Ovary (tissue), 3 donors: ENCODE data around the gene KRTAP5-11.
"Not testable (repeated sequence)": the region's sequence is repeated elsewhere in the genome, so short reads cannot be mapped to it uniquely, and the experiment has no call there.

Experiments
- CTCF ChIP-seq, 3 donors: fragments of 450-650 bp in 2 of 3; fragments of 200-600 bp in 1 of 3; IDR thresholded peaks; one replicate each; pipeline versions ENCODE4 v1.5.1 to v1.8.0; 2016 to 2022; ENCODE audit warnings: antibody characterized with exemption in 3 of 3, mild to moderate bottlenecking in 1 of 3
- EP300 ChIP-seq: sonication (generic); formaldehyde crosslinking; IDR thresholded peaks from one replicate; pipeline ENCODE4 v1.6.1; 2017; ENCODE audit warnings: antibody characterized with exemption
- POLR2A ChIP-seq: fragments of 450-650 bp; IDR thresholded peaks from one replicate; pipeline ENCODE4 v1.6.1; 2017; ENCODE audit warnings: antibody characterized with exemption, mild to moderate bottlenecking, moderate library complexity
- donor health status: DM: no; HTN: no; CAD: no.

- not testable (repeated sequence) for TF ChIP-seq POLR2A; CTCF (IDR thresholded peaks at IDR 0.05); EP300
Measured at GRCh38 chr11:71631551-71631950, 48.9 kb upstream of the KRTAP5-11 start.
